ENCODE data around the gene MRPL41. TPM values are rescaled to one million over a fixed set of nuclear protein-coding genes. Genes with fewer than 3 reads are reported as not detected.

The MRPL41 gene
- total RNA-seq, 2 donors from 2014 or later: 94.4 to 146 TPM

DNA sequence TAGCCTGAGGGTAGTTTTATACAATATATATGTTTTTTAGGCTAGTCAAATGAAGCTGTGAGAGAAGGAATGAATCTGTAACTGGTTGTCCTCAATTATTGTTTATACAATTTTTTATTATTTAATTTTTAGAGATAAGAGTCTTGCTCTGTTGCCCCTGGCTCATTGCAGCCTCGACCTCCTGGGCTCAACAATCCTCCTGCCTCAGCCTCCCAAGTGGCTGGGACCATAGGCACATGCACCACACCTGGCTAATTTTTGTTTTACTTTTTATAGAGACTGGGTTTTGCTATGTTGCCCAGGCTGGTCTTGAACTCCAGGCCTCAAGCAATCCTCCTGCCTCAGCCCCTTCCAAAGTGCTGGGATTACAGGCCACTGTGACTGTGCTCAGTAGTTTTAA is 2.7 kb downstream of the MRPL41 start:
- Histone ChIP-seq H3K4me1 (peaks cover 6% of the 10 kb centered on the region), H3K27ac (no peak overlapping the region), H3K36me3 (no peaks in the 10 kb centered on the region), H3K9ac (ENCODE audit: low read depth in 2 of 2, low read length in 2 of 2) (no peak overlapping the region), H3K27me3 (no peaks in the 10 kb centered on the region), H3K9me3 (no peaks in the 10 kb centered on the region), H3K4me3 (no peak overlapping the region)
- intact Hi-C loops (cut with DNase I): no loop called here
- TF ChIP-seq, protein P1, sequence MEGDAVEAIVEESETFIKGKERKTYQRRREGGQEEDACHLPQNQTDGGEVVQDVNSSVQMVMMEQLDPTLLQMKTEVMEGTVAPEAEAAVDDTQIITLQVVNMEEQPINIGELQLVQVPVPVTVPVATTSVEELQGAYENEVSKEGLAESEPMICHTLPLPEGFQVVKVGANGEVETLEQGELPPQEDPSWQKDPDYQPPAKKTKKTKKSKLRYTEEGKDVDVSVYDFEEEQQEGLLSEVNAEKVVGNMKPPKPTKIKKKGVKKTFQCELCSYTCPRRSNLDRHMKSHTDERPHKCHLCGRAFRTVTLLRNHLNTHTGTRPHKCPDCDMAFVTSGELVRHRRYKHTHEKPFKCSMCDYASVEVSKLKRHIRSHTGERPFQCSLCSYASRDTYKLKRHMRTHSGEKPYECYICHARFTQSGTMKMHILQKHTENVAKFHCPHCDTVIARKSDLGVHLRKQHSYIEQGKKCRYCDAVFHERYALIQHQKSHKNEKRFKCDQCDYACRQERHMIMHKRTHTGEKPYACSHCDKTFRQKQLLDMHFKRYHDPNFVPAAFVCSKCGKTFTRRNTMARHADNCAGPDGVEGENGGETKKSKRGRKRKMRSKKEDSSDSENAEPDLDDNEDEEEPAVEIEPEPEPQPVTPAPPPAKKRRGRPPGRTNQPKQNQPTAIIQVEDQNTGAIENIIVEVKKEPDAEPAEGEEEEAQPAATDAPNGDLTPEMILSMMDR (IDR thresholded peaks at IDR 0.05): no peak
- no peak for DNase-seq

- no peak overlapping the region for H3K4me3 ChIP-seq
- intact Hi-C loops (cut with DNase I): no loop called here
- no peak overlapping the region for H3K9ac ChIP-seq (ENCODE audit: low read depth in 2 of 2, low read length in 2 of 2)
- no peaks in the 10 kb centered on the region for H3K9me3 ChIP-seq
- no peaks in the 10 kb centered on the region for H3K27me3 ChIP-seq
- no peak for DNase-seq
- H3K36me3 ChIP-seq: no peaks in the 10 kb centered on the region
- TF ChIP-seq, protein P1 (IDR thresholded peaks at IDR 0.05): no peak
- no peak overlapping the region for H3K27ac ChIP-seq
- H3K4me1 ChIP-seq: peaks cover under 1% of the 10 kb centered on the region
Observed at GRCh38 chr9:137555179-137555578, 3.5 kb downstream of the MRPL41 start.

DNA sequence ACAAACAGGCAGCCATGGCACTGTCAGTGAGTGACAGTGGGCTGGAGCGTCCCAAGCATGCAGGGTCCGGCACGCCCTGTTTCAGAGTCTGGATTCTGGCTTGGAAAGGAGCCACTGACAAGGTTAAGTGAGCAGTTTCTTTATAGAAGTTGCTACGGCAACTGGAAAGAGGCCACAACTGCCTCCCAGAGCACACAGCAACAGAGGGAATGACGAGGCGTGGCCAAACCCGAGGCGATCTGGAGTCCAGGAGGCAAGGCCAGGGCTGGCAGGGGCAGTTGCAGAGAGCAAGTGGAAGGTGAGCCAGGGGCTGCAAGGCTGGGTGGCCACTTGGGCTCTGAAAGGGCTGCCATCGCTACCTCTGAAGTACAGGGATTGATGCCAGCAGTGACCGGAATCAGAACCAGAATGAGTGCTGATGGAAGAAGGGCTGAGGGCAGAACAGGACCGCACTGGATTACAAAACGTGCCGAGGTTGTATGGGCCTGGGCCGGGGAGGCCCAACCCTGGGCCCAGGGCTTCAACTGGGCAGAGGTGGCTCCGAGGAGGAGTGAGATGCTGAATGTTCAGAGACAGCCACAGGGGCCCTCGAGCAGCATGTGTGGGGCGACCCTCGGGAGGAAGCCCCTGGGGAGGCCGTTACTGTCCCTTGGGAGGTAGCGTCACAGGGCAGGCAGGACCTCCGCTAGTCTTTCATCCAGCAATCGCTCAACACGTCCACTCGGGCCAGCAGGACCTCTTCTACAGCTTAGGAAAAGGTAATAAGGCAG is 4.6 kb downstream of the MRPL41 start:
- peak; percentile 67 for DNase-seq
- no peak overlapping the region for H3K4me3 ChIP-seq
- H3K4me1 ChIP-seq: no peaks in the 10 kb centered on the region
- no peaks in the 10 kb centered on the region for H3K9me3 ChIP-seq
- TF ChIP-seq, protein P1 (IDR thresholded peaks at IDR 0.05): no peak
- H3K36me3 ChIP-seq: no peaks in the 10 kb centered on the region
- no peaks in the 10 kb centered on the region for H3K27me3 ChIP-seq
- no peak overlapping the region for H3K27ac ChIP-seq
- peak overlapping the region in 1 of 2 donors; percentile 10 for H3K9ac ChIP-seq (ENCODE audit: low read depth in 2 of 2, low read length in 2 of 2)
- intact Hi-C loops (cut with DNase I): no loop called here

DNA sequence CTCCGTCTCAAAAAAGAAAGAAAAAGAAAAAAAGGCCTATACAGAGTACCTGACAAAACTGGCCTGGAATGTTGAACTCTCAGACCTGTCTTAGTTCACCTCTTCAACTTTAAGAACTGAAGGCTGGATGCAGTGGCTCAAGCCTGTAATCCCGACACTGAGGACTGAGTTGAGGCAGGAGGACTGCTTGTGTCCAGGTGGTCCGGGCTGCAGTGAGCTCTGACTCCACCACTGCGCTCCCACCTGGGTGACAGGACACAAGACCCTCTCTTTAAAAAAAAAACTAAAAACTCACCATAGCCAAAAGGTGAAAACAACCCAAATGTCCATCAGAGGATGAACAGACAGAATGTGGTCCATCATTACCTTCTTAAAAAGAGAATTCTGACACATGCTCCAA is 6.4 kb downstream of the MRPL41 start:
- Histone ChIP-seq H3K4me3 (no peak overlapping the region), H3K4me1 (no peaks in the 10 kb centered on the region), H3K9me3 (no peaks in the 10 kb centered on the region), H3K27ac (no peak overlapping the region), H3K36me3 (no peaks in the 10 kb centered on the region), H3K27me3 (no peaks in the 10 kb centered on the region), H3K9ac (ENCODE audit: low read depth in 2 of 2, low read length in 2 of 2) (no peak overlapping the region)
- DNase-seq: no peak
- intact Hi-C loops (cut with DNase I): no loop called here
- TF ChIP-seq, protein P1 (IDR thresholded peaks at IDR 0.05): no peak

DNA sequence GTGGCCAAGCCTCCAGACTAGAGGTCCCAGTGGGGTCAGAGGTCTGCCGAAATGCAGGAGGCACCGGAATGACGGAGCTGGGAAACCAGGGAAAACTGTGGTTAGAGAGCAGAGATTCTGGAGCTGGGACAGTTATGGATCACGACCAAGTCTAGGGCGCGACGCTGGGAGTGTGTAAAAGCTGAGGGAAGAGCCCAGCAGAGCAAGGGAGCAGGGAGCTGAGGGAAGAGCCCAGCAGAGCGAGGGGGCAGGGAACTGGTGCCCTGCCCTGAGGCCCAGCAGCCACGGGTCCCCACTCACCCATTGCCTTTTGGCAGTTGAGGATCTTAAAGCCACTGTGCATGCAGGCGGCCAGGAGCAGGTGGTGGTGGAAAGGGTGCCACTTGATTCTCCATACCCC is 12.5 kb downstream of the MRPL41 start:
- no peak overlapping the region for H3K27ac ChIP-seq
- DNase-seq: no peak
- no peaks in the 10 kb centered on the region for H3K4me1 ChIP-seq
- no peaks in the 10 kb centered on the region for H3K27me3 ChIP-seq
- no peaks in the 10 kb centered on the region for H3K36me3 ChIP-seq
- H3K9ac ChIP-seq (ENCODE audit: low read depth in 2 of 2, low read length in 2 of 2): no peak overlapping the region
- no peak overlapping the region for H3K4me3 ChIP-seq
- intact Hi-C loops (cut with DNase I): no loop called here
- TF ChIP-seq, protein P1 (IDR thresholded peaks at IDR 0.05): no peak
- H3K9me3 ChIP-seq: no peaks in the 10 kb centered on the region

Measured in colonic mucosa (tissue), 4 donors.